B cell (primary cell): ENCODE data around the gene ERC2. TPM values are rescaled to one million over a fixed set of nuclear protein-coding genes. Genes with fewer than 3 reads are reported as not detected.

Experiments
- ATAC-seq: fragments of 200-7000 bp; cut with Tn5 transposase; one replicate; pipeline ENCODE4 v1.10.0; 2021; ENCODE audit warnings: low read depth, mild to moderate bottlenecking, moderate number of reproducible peaks, moderate library complexity
- CTCF ChIA-PET: fragments of 350-600 bp; sonication (Branson Sonifier 250); formaldehyde crosslinking; loops from one replicate; lab custom pipeline; 2021; ENCODE audit warnings: antibody characterized with exemption, inconsistent platforms; lab: Charles Lee
- POLR2A ChIA-PET: fragments of 350-600 bp; sonication (Branson Sonifier 250); formaldehyde crosslinking; loops from one replicate; lab custom pipeline; 2021; ENCODE audit warnings: antibody characterized with exemption; lab: Charles Lee
- DNase-seq: peaks from one replicate; pipeline ENCODE4 v3.0.0; 2013
- H2AFZ ChIP-seq: 2 replicates; pipeline ENCODE4 v1.6.1; 2012; ENCODE audit warnings: mild to moderate bottlenecking, low read depth, low read length; ENCODE audit not compliant: insufficient read depth, poor library complexity, severe bottlenecking
- H3K27ac ChIP-seq, 2 donors: 1 replicate in 1 of 2; 2 replicates in 1 of 2; pipeline ENCODE4 v1.5.1; 2012 to 2013; ENCODE audit warnings: low read length in 2 of 2, mild to moderate bottlenecking in 2 of 2, moderate library complexity in 1 of 2
- H3K27me3 ChIP-seq, 4 experiments: fragments of 200-600 bp in 1 of 4; sonication (generic) in 1 of 4; replicated peaks in 1 of 4; 1 replicate in 2 of 4; 2 replicates in 2 of 4; pipeline versions ENCODE4 v1.6.1 to v1.7.0; 2013 to 2016; ENCODE audit warnings: low read length in 3 of 4, mild to moderate bottlenecking in 2 of 4, mixed read lengths in 1 of 4, moderate library complexity in 1 of 4; ENCODE audit not compliant: insufficient read depth in 4 of 4, control insufficient read depth in 3 of 4; ENCODE audit errors: control extremely low read depth in 1 of 4
- H3K36me3 ChIP-seq, 2 experiments: replicated peaks in 1 of 2; 1 replicate in 1 of 2; 2 replicates in 1 of 2; pipeline versions ENCODE4 v1.6.1 to v1.7.1; 2013; ENCODE audit warnings: low read length in 1 of 2; ENCODE audit not compliant: insufficient read depth in 2 of 2, control insufficient read depth in 1 of 2; ENCODE audit errors: control extremely low read depth in 1 of 2, extremely low read depth in 1 of 2
- H3K4me1 ChIP-seq, 2 donors: fragments of 200-600 bp in 1 of 2; sonication (generic) in 1 of 2; 1 replicate in 1 of 2; 2 replicates in 1 of 2; pipeline versions ENCODE4 v1.5.1 to v1.6.1; 2013 to 2017; ENCODE audit warnings: low read length in 2 of 2; ENCODE audit not compliant: control insufficient read depth in 2 of 2, insufficient read depth in 2 of 2
- H3K4me2 ChIP-seq: replicated peaks from 2 replicates; pipeline ENCODE3; 2012; ENCODE audit warnings: mild to moderate bottlenecking, low read depth, low read length; ENCODE audit not compliant: poor library complexity, severe bottlenecking
- H3K4me3 ChIP-seq, 5 experiments: fragments of 200-600 bp in 1 of 5; sonication (generic) in 1 of 5; 1 replicate in 3 of 5; 2 replicates in 2 of 5; pipeline versions ENCODE4 v1.5.1 to v1.7.0; 2011 to 2016; ENCODE audit warnings: low read length in 4 of 5, mild to moderate bottlenecking in 4 of 5, low read depth in 2 of 5, control low read depth in 1 of 5, moderate library complexity in 1 of 5; ENCODE audit not compliant: insufficient read depth in 1 of 5; ENCODE audit errors: control extremely low read depth in 1 of 5, extremely low read depth in 1 of 5
- H3K79me2 ChIP-seq: fragments of 200-600 bp; sonication (generic); one replicate; pipeline ENCODE4 v1.6.0; 2016; ENCODE audit warnings: low read length; ENCODE audit not compliant: control insufficient read depth, insufficient read depth
- H3K9ac ChIP-seq: fragments of 200-600 bp; sonication (generic); 2 replicates; pipeline ENCODE4 v1.6.1; 2017; ENCODE audit warnings: mild to moderate bottlenecking, low read length, moderate library complexity
- H3K9me3 ChIP-seq, 3 donors: one replicate each; pipeline versions ENCODE4 v1.6.1 to v1.7.1; 2013; ENCODE audit warnings: low read length in 2 of 3; ENCODE audit not compliant: control insufficient read depth in 2 of 3, insufficient read depth in 1 of 3; ENCODE audit errors: control extremely low read depth in 1 of 3
- H4K20me1 ChIP-seq: 2 replicates; pipeline ENCODE4 v1.6.0; 2012; ENCODE audit warnings: mild to moderate bottlenecking, low read length; ENCODE audit not compliant: insufficient read depth, control insufficient read depth, poor library complexity, severe bottlenecking
- H3K27ac Mint-ChIP-seq: one replicate; pipeline ENCODE4 v1.8.0; 2021; ENCODE audit warnings: mixed read lengths
- H3K27me3 Mint-ChIP-seq: one replicate; pipeline ENCODE4 v1.8.0; 2021; ENCODE audit warnings: mixed read lengths
- H3K4me1 Mint-ChIP-seq: one replicate; pipeline ENCODE4 v1.8.0; 2021; ENCODE audit warnings: mixed read lengths
- H3K4me3 Mint-ChIP-seq: one replicate; pipeline ENCODE4 v1.8.0; 2021; ENCODE audit warnings: mixed read lengths
- H3K9me3 Mint-ChIP-seq: one replicate; pipeline ENCODE4 v1.8.0; 2022; ENCODE audit warnings: mixed read lengths; ENCODE audit not compliant: insufficient read depth
- EZH2 ChIP-seq: IDR thresholded peaks from 2 replicates; pipeline ENCODE4 v1.6.1; 2012; ENCODE audit warnings: borderline replicate concordance, low read depth, mild to moderate bottlenecking, moderate library complexity, low read length; ENCODE audit not compliant: insufficient read depth, poor library complexity, severe bottlenecking
- WGBS: methylation state at CpG from one replicate; pipeline ENCODE4 v1.1.5; 2013; ENCODE audit warnings: missing lambda C conversion rate; ENCODE audit not compliant: insufficient coverage; 5-methylcytosine and 5-hydroxymethylcytosine counted together
- intact Hi-C: fragments of 100-400 bp; cut with micrococcal nuclease; formaldehyde crosslinking; loops from one replicate; pipeline ENCODE4 v1.10.0; 2022
- polyA plus RNA-seq: library from polyadenylated mRNA; depleted of rRNA; stranded (reverse); fragments of >200 nt; gene quantifications from 2 replicates; pipeline ENCODE4 v1.2.3, GENCODE V29; 2012
- total RNA-seq, 2 donors: library from RNA; stranded (reverse); fragments of 120-200 nt in 1 of 2; gene quantifications; 1 replicate in 1 of 2; 2 replicates in 1 of 2; pipeline versions ENCODE4 v1.2.3 to v1.2.4, GENCODE V29; 2013 to 2022
- TF ChIP-seq, protein P1 (sequence below): fragments of 200-600 bp; IDR thresholded peaks from one replicate; pipeline ENCODE4 v1.8.0; 2022; ENCODE audit warnings: antibody characterized with exemption, mild to moderate bottlenecking

The ERC2 gene
- total and polyA plus RNA-seq, 2 donors (not counting 1 experiment from before 2014, with no cell fraction given), result not detected

DNA sequence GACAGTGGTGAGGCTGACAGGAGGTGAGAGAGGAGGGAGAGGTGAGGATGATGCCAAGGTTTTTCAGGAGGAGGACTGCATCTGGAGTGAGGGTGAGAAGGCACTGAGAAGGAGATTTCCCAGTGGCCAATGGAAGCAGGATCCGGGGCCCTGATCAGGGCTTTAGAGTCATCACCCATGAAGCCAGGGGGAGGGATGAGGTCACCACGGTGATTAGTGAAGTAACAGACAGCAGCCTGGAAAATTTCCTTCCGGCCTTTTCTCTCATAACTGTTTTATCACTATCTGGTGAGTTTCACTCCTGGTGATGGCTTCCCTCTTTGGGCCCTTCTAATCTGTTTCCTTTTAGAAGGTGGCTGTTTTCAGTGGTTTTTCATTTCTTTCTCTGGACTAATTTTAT is 900.7 kb downstream of the ERC2 start:
- no peak for TF ChIP-seq EZH2
- TF ChIP-seq, protein P1, sequence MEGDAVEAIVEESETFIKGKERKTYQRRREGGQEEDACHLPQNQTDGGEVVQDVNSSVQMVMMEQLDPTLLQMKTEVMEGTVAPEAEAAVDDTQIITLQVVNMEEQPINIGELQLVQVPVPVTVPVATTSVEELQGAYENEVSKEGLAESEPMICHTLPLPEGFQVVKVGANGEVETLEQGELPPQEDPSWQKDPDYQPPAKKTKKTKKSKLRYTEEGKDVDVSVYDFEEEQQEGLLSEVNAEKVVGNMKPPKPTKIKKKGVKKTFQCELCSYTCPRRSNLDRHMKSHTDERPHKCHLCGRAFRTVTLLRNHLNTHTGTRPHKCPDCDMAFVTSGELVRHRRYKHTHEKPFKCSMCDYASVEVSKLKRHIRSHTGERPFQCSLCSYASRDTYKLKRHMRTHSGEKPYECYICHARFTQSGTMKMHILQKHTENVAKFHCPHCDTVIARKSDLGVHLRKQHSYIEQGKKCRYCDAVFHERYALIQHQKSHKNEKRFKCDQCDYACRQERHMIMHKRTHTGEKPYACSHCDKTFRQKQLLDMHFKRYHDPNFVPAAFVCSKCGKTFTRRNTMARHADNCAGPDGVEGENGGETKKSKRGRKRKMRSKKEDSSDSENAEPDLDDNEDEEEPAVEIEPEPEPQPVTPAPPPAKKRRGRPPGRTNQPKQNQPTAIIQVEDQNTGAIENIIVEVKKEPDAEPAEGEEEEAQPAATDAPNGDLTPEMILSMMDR, result no peak
- ATAC-seq (no peak), DNase-seq (no peak)
- no peak overlapping the region for H3K4me3 Mint-ChIP-seq
- Histone ChIP-seq H3K9me3 (peaks cover 0 to 2% (median 0%) of the 10 kb centered on the region in 3 donors), H4K20me1 (no peaks in the 10 kb centered on the region), H3K9ac (no peak overlapping the region), H3K4me1 (no peaks in the 10 kb centered on the region), H3K27me3 (no peaks in the 10 kb centered on the region), H2AFZ (no peak overlapping the region), H3K4me2 (no peak overlapping the region), H3K27ac (no peak overlapping the region), H3K79me2 (no peaks in the 10 kb centered on the region), H3K4me3 (no peak overlapping the region), H3K36me3 (no peaks in the 10 kb centered on the region)
- no peaks in the 10 kb centered on the region for H3K4me1 Mint-ChIP-seq
- H3K9me3 Mint-ChIP-seq, result no peaks in the 10 kb centered on the region
- no peak overlapping the region for H3K27ac Mint-ChIP-seq
- whole genome bisulfite sequencing, result 100% methylated on average over 1 of the region's 3 CpGs
- intact Hi-C loops, result no loop called here
- CTCF ChIA-PET, result no interaction called here
- peaks cover 4% of the 10 kb centered on the region for H3K27me3 Mint-ChIP-seq
- POLR2A ChIA-PET, result no interaction called here

DNA sequence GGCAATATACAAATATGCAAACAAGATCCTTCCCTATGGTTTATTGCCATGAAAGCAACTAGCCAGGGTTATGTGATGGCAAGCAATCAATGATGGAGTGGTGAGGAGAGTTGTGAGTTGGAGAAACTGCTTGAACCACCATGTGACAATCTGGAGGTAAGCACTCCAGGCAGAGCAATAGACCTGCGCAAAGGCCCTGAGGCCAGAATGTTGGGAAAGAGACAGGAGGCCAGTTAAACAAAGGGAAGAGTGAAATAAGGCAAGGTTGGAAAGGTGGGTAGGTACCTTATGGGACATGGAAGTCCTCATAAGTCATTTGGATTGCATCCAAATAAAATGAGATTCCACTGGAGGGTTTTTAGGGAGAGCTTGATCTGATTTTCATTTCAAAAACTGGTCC is 901.1 kb downstream of the ERC2 start:
- Mint-ChIP-seq H3K27ac (no peak overlapping the region), H3K4me1 (no peaks in the 10 kb centered on the region), H3K9me3 (no peaks in the 10 kb centered on the region), H3K4me3 (no peak overlapping the region), H3K27me3 (peaks cover 4% of the 10 kb centered on the region)
- Histone ChIP-seq H3K9me3 (peaks cover 0 to 2% (median 0%) of the 10 kb centered on the region in 3 donors), H2AFZ (no peak overlapping the region), H3K27ac (no peak overlapping the region), H3K36me3 (no peaks in the 10 kb centered on the region), H3K4me3 (no peak overlapping the region), H4K20me1 (no peaks in the 10 kb centered on the region), H3K4me2 (no peak overlapping the region), H3K27me3 (no peaks in the 10 kb centered on the region), H3K9ac (no peak overlapping the region), H3K79me2 (no peaks in the 10 kb centered on the region), H3K4me1 (no peaks in the 10 kb centered on the region)
- TF ChIP-seq EZH2, result no peak
- TF ChIP-seq, protein P1, result no peak
- ATAC-seq (no peak), DNase-seq (no peak)
- ChIA-PET CTCF (no interaction called here), POLR2A (no interaction called here)
- intact Hi-C loops, result no loop called here
- WGBS, result 100% methylated on average over 1 of the region's 1 CpG
